Measurements from ENCODE around the gene ANKRD28. TPM values are rescaled to one million over a fixed set of nuclear protein-coding genes. Genes with fewer than 3 reads are reported as not detected.

Gene ANKRD28
- total and polyA plus RNA-seq, 2 donors from 2014 or later, result 9.8 to 72.4 TPM

DNA sequence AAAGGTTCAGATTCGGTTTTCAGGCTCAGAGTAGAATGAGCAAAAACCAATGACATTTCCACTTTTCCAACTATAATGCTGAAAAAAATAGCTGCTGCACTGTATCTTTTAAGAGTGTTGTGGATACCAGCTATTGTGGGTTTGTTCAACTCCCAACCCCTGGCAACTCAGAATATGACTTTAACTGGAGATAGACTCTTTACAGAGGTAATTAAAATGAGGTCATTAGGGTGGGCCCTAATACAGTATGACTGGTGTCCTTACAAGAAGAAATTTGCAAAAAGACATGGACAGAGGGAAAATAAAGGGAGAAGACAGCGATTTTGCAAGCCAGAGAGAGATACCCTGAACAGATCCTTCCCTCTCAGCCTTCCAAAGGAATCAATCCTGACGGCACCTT is 39.5 kb downstream of the ANKRD28 start:
- Histone ChIP-seq H3K4me3 (ENCODE audit: low read length in 3 of 3) (no peak overlapping the region), H3K27ac (ENCODE audit: low read depth in 2 of 2, low read length in 2 of 2) (no peak overlapping the region), H3K36me3 (ENCODE audit: control insufficient read depth in 2 of 3, insufficient read depth in 3 of 3, low read length in 3 of 3) (no peaks in the 10 kb centered on the region), H3K9ac (ENCODE audit: low read length in 3 of 3) (no peak overlapping the region), H3K9me3 (ENCODE audit: control insufficient read depth in 2 of 3, insufficient read depth in 1 of 3, low read length in 3 of 3) (no peaks in the 10 kb centered on the region), H3K4me1 (ENCODE audit: control insufficient read depth in 2 of 3, insufficient read depth in 2 of 3, low read depth in 1 of 3, low read length in 3 of 3) (no peaks in the 10 kb centered on the region), H3K27me3 (ENCODE audit: control insufficient read depth, insufficient read depth, low read length) (no peaks in the 10 kb centered on the region)
- FAIRE-seq (no peak), DNase-seq (no peak)
- TF ChIP-seq, protein P1, sequence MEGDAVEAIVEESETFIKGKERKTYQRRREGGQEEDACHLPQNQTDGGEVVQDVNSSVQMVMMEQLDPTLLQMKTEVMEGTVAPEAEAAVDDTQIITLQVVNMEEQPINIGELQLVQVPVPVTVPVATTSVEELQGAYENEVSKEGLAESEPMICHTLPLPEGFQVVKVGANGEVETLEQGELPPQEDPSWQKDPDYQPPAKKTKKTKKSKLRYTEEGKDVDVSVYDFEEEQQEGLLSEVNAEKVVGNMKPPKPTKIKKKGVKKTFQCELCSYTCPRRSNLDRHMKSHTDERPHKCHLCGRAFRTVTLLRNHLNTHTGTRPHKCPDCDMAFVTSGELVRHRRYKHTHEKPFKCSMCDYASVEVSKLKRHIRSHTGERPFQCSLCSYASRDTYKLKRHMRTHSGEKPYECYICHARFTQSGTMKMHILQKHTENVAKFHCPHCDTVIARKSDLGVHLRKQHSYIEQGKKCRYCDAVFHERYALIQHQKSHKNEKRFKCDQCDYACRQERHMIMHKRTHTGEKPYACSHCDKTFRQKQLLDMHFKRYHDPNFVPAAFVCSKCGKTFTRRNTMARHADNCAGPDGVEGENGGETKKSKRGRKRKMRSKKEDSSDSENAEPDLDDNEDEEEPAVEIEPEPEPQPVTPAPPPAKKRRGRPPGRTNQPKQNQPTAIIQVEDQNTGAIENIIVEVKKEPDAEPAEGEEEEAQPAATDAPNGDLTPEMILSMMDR (IDR thresholded peaks at IDR 0.05; ENCODE audit: borderline replicate concordance, extremely low read depth, insufficient read depth), result no peak
- intact Hi-C loops (cut with DNase I), result no loop called here

DNA sequence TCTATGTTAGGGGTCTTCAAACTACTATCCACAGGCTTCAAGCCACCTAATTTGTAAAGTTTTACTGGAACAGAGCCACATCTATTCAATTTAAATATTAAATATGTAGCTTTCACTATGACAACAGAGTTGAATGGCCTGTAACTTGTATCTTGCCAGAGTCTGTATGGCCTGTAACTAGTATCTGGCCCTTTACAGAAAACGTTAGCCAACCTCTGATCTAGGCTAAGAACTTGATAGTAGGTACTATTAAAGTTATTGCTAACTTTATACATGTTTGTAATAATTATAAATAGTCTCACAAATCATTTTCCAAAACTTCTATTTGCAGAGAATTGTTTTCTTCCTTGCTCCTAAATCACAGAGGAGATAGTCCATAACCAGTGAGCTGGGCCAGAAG is 40.0 kb downstream of the ANKRD28 start:
- FAIRE-seq (no peak), DNase-seq (no peak)
- TF ChIP-seq, protein P1 (IDR thresholded peaks at IDR 0.05; ENCODE audit: borderline replicate concordance, extremely low read depth, insufficient read depth), result no peak
- Histone ChIP-seq H3K9me3 (ENCODE audit: control insufficient read depth in 2 of 3, insufficient read depth in 1 of 3, low read length in 3 of 3) (no peaks in the 10 kb centered on the region), H3K4me1 (ENCODE audit: control insufficient read depth in 2 of 3, insufficient read depth in 2 of 3, low read depth in 1 of 3, low read length in 3 of 3) (no peaks in the 10 kb centered on the region), H3K36me3 (ENCODE audit: control insufficient read depth in 2 of 3, insufficient read depth in 3 of 3, low read length in 3 of 3) (no peaks in the 10 kb centered on the region), H3K4me3 (ENCODE audit: low read length in 3 of 3) (no peak overlapping the region), H3K27me3 (ENCODE audit: control insufficient read depth, insufficient read depth, low read length) (no peaks in the 10 kb centered on the region), H3K27ac (ENCODE audit: low read depth in 2 of 2, low read length in 2 of 2) (no peak overlapping the region), H3K9ac (ENCODE audit: low read length in 3 of 3) (no peak overlapping the region)
- intact Hi-C loops (cut with DNase I), result no loop called here

DNA sequence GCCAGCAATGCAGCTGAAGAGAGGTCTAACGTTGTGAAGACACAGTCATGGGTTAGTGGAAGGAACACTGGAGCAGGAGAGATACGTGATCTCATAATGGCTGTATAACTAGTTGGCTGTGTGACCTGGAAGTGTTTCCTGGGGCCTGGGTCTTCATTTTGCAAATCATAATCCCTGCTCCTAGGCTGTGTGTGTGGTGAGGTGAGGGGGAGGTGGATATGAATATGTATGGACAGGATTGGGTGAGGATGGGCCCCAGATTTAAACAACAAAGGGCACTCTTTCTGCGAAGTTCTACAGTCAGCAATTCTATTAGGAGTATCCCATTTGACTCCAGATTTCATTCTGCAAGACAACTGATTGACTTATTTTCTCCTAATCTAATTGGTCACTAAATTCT is 41.3 kb downstream of the ANKRD28 start:
- H3K27me3 ChIP-seq (ENCODE audit: control insufficient read depth, insufficient read depth, low read length), result no peaks in the 10 kb centered on the region
- no peak for DNase-seq
- no peaks in the 10 kb centered on the region for H3K4me1 ChIP-seq (ENCODE audit: control insufficient read depth in 2 of 3, insufficient read depth in 2 of 3, low read depth in 1 of 3, low read length in 3 of 3)
- FAIRE-seq, result no peak
- no peaks in the 10 kb centered on the region for H3K36me3 ChIP-seq (ENCODE audit: control insufficient read depth in 2 of 3, insufficient read depth in 3 of 3, low read length in 3 of 3)
- H3K27ac ChIP-seq (ENCODE audit: low read depth in 2 of 2, low read length in 2 of 2), result no peak overlapping the region
- H3K9me3 ChIP-seq (ENCODE audit: control insufficient read depth in 2 of 3, insufficient read depth in 1 of 3, low read length in 3 of 3), result no peaks in the 10 kb centered on the region
- TF ChIP-seq, protein P1 (IDR thresholded peaks at IDR 0.05; ENCODE audit: borderline replicate concordance, extremely low read depth, insufficient read depth), result no peak
- no peak overlapping the region for H3K4me3 ChIP-seq (ENCODE audit: low read length in 3 of 3)
- intact Hi-C loops (cut with DNase I), result no loop called here
- no peak overlapping the region for H3K9ac ChIP-seq (ENCODE audit: low read length in 3 of 3)

DNA sequence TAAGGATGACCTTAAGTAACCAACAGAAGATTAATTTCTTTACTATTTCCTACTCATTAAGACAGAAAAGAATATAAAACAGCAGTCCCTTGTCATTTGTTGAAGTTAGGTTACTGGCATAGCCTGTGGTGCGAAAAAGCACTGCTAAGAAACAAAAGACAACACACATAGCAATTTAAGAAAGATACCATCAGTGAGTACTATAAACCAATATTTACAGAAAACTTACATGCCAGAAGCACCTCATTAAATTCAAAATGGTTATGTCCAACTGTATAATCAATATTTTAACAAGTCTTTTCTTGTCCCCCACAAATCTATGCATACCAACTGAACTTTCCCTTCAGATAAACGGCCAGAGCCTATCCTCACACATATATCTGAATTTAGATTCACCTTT is 42.0 kb downstream of the ANKRD28 start:
- no peak overlapping the region for H3K9ac ChIP-seq (ENCODE audit: low read length in 3 of 3)
- TF ChIP-seq, protein P1 (IDR thresholded peaks at IDR 0.05; ENCODE audit: borderline replicate concordance, extremely low read depth, insufficient read depth), result no peak
- intact Hi-C loops (cut with DNase I), result no loop called here
- H3K9me3 ChIP-seq (ENCODE audit: control insufficient read depth in 2 of 3, insufficient read depth in 1 of 3, low read length in 3 of 3), result no peaks in the 10 kb centered on the region
- no peak for DNase-seq
- H3K36me3 ChIP-seq (ENCODE audit: control insufficient read depth in 2 of 3, insufficient read depth in 3 of 3, low read length in 3 of 3), result no peaks in the 10 kb centered on the region
- H3K4me1 ChIP-seq (ENCODE audit: control insufficient read depth in 2 of 3, insufficient read depth in 2 of 3, low read depth in 1 of 3, low read length in 3 of 3), result no peaks in the 10 kb centered on the region
- no peak for FAIRE-seq
- no peak overlapping the region for H3K27ac ChIP-seq (ENCODE audit: low read depth in 2 of 2, low read length in 2 of 2)
- no peak overlapping the region for H3K4me3 ChIP-seq (ENCODE audit: low read length in 3 of 3)
- no peaks in the 10 kb centered on the region for H3K27me3 ChIP-seq (ENCODE audit: control insufficient read depth, insufficient read depth, low read length)

Measured in kidney (tissue), 14 donors.